GM18502 (cell line): ENCODE measurements around the gene LIMS2.

ENCODE experiments used
- ATAC-seq: cut with Tn5 transposase; IDR thresholded peaks from one replicate; pipeline ENCODE4 v1.9.1; 2021; ENCODE audit warnings: mild to moderate bottlenecking; ENCODE audit not compliant: unreplicated experiment, poor library complexity

The LIMS2 gene

GRCh38 chr2:127609031-127609751 is 66.1 kb downstream of the LIMS2 start:
- no peak for ATAC-seq

GRCh38 chr2:127608061-127609030 is 67.0 kb downstream of the LIMS2 start:
- ATAC-seq = no peak

- no peak for ATAC-seq
Observed at GRCh38 chr2:127607399-127607908, 67.9 kb downstream of the LIMS2 start.

GRCh38 chr2:127606625-127607398 is 68.5 kb downstream of the LIMS2 start:
- ATAC-seq = no peak

- no peak for ATAC-seq
Observed at GRCh38 chr2:127605691-127606263, 69.6 kb downstream of the LIMS2 start.

- ATAC-seq = no peak
Observed at GRCh38 chr2:127604986-127605385, 70.3 kb downstream of the LIMS2 start.

- ATAC-seq = no peak
Observed at GRCh38 chr2:127599211-127599610, 76.1 kb downstream of the LIMS2 start.

- no peak for ATAC-seq
Observed at GRCh38 chr2:127598711-127599110, 76.6 kb downstream of the LIMS2 start.

GRCh38 chr2:127597984-127598380 is 77.3 kb downstream of the LIMS2 start:
- ATAC-seq = no peak

- ATAC-seq = no peak
Observed at GRCh38 chr2:127597046-127597983, 78.0 kb downstream of the LIMS2 start.

- ATAC-seq = no peak
Observed at GRCh38 chr2:127596311-127597045, 78.9 kb downstream of the LIMS2 start.

GRCh38 chr2:127594116-127594591 is 81.2 kb downstream of the LIMS2 start:
- no peak for ATAC-seq

GRCh38 chr2:127593228-127594115 is 81.9 kb downstream of the LIMS2 start:
- ATAC-seq = no peak

GRCh38 chr2:127592761-127593227 is 82.5 kb downstream of the LIMS2 start:
- no peak for ATAC-seq

GRCh38 chr2:127591221-127591923 is 84.0 kb downstream of the LIMS2 start:
- peak; percentile 83 for ATAC-seq

GRCh38 chr2:127590386-127591190 is 84.7 kb downstream of the LIMS2 start:
- no peak for ATAC-seq
